ENCODE measurements around the gene C1orf232. TPM values are rescaled to one million over a fixed set of nuclear protein-coding genes. Genes with fewer than 3 reads are reported as not detected.

The C1orf232 gene
- total RNA-seq, 2 experiments from 2014 or later = not detected

DNA sequence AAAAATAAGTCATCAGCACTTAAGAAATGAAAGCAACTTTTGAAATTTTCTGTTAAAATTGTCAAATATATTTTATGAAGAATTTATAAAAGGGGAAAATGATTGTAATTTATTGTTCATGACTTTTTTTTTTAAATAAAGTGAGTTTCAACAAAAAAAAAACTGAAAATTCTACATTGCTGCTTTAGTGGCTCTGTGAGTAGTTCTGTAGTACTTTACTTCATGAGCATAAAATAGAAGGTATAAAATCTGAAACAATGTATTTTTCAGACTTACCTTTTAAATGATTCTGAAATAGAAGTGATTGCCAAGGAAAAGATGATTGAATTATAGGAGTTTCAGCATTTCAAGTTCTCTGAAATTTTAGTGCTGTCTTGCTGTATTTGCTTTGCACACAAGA lies 43.4 kb downstream of the C1orf232 start:
- H3K4me1 Mint-ChIP-seq = peaks cover 69% of the 10 kb centered on the region
- ChIA-PET POLR2A (no interaction called here), CTCF (interaction anchor here (0.6 to 1.8 kb wide), 5 partner anchors 12 to 599 kb away, joined by 3 to 6 read pairs (median 4); no protein-coding TSS in a partner anchor)
- peaks cover 32% of the 10 kb centered on the region for H3K36me3 Mint-ChIP-seq (ENCODE audit: low read depth)
- H3K27me3 Mint-ChIP-seq = no peaks in the 10 kb centered on the region
- H3K9me3 Mint-ChIP-seq = no peaks in the 10 kb centered on the region
- no peak for DNase-seq
- H3K27ac Mint-ChIP-seq = peak overlapping the region; percentile 99
- peak overlapping the region; percentile 80 for H3K4me3 Mint-ChIP-seq

- H3K27ac Mint-ChIP-seq = peak overlapping the region; percentile 99
- peaks cover 39% of the 10 kb centered on the region for H3K36me3 Mint-ChIP-seq (ENCODE audit: low read depth)
- POLR2A ChIA-PET = interaction anchor here (1.6 kb wide), 1 partner anchor 13 kb away, joined by 8 read pairs; the partner anchor contains the start of gene PDIK1L
- no peaks in the 10 kb centered on the region for H3K9me3 Mint-ChIP-seq
- DNase-seq = no peak
- H3K4me3 Mint-ChIP-seq = peak overlapping the region; percentile 34
- no peaks in the 10 kb centered on the region for H3K27me3 Mint-ChIP-seq
- CTCF ChIA-PET = interaction anchor here (0.6 to 2.5 kb wide), 8 partner anchors 8 to 600 kb away, joined by 3 to 12 read pairs (median 5); partner anchors contain the start of genes CEP85 and ZNF593
- H3K4me1 Mint-ChIP-seq = peaks cover 76% of the 10 kb centered on the region
Measured at GRCh38 chr1:26124418-26125331, 44.1 kb downstream of the C1orf232 start.

DNA sequence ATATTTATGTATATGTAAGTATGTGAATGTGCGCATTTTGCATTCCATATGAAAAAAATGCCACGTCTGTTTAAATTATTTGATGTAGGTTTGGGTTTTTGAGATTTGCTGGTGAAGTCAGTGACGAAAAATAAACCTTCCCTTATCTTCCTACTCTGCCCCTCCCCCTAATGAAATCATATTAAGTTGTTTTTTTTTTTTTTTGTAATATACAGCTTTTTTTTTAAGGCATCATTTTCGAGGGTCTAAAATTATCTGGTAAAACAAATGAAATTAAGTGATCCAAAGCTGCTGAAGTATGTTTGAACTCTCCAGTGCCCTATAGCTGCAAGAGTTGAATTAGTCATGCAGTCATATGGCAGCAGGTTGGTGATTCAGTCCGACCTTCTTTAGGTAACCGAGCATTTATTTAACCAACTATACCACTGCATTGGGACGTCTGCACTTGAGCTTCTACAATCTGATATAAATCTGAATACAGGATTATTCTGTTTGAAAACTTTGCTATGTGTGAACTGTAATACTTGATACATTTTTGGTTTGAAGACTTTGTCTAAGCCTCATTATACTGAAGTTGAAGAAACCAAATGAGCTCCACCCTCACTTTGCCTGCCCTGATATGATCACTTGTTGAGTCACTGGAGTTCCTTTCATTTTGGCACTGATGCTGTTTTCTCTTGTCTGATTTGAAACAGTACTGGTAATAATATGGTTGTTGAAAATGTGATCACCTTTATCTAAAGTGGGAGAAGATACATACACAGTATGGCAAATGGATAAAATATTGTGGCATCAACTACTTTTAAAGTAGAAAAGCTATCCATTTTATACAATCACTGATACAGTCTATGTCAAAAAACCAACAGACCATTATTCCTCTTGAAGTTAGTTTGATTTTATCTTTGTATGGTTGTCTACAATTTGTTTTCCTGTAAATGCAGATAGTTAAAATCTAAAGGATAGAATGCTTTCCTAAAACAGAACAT lies 45.5 kb downstream of the C1orf232 start:
- H3K36me3 Mint-ChIP-seq (ENCODE audit: low read depth) = peaks cover 49% of the 10 kb centered on the region
- POLR2A ChIA-PET = interaction anchor here (1.6 kb wide), 1 partner anchor 11 kb away, joined by 8 read pairs; the partner anchor contains the start of gene PDIK1L
- CTCF ChIA-PET = interaction anchor here (0.6 to 2.5 kb wide), 12 partner anchors 9 to 385 kb away, joined by 3 to 12 read pairs (median 3); partner anchors contain the start of genes CEP85 and ZNF593
- peak; percentile 43 for DNase-seq
- no peaks in the 10 kb centered on the region for H3K9me3 Mint-ChIP-seq
- no peaks in the 10 kb centered on the region for H3K27me3 Mint-ChIP-seq
- H3K27ac Mint-ChIP-seq = peak overlapping the region; percentile 77
- H3K4me3 Mint-ChIP-seq = no peak overlapping the region
- H3K4me1 Mint-ChIP-seq = peaks cover 81% of the 10 kb centered on the region

GRCh38 chr1:26121854-26122773 lies 46.6 kb downstream of the C1orf232 start:
- Mint-ChIP-seq H3K27ac (peak overlapping the region; percentile 33), H3K9me3 (no peaks in the 10 kb centered on the region), H3K36me3 (ENCODE audit: low read depth) (peaks cover 58% of the 10 kb centered on the region), H3K4me1 (peaks cover 70% of the 10 kb centered on the region), H3K27me3 (no peaks in the 10 kb centered on the region), H3K4me3 (no peak overlapping the region)
- ChIA-PET POLR2A (no interaction called here), CTCF (interaction anchor here (0.5 to 2.5 kb wide), 11 partner anchors 8 to 634 kb away, joined by 3 to 12 read pairs (median 3); partner anchors contain the start of genes PDIK1L and ZNF593)
- no peak for DNase-seq

DNA sequence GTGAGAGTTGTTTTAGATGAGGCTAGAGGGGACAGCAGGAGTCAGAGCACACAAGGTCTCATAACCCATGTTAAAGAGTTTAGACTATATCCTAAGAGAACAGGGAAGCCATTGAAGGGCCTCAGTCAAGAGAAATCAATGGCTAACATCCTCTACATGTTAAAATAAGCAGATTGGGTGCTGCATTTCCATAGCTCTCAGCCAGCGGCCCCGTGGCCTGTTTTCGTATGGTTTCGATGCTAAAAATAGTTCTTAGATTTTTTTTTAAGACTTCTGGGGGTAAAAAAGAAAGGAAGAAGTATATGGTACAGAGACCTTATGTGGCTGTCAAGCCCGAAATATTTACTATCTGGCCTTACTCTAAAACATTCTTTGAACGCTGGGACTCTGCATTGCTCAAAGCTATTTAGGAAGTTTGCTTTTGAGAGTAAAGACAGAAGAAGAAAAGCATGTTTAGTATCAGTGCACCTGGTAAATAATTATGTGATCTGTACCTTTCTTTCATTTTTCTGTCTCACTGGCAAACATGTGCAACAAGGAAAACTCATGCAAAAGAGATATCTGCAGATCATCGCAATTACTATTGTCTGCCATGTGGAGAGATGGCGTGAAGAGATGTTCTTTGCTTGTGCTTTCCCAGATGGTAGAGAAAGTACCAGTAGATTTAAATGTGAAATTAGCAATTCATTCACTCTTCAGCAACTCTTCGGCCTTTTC lies 48.7 kb downstream of the C1orf232 start:
- DNase-seq = no peak
- Mint-ChIP-seq H3K4me3 (no peak overlapping the region), H3K27me3 (no peaks in the 10 kb centered on the region), H3K36me3 (ENCODE audit: low read depth) (peaks cover 54% of the 10 kb centered on the region), H3K27ac (peak overlapping the region; percentile 76), H3K9me3 (no peaks in the 10 kb centered on the region), H3K4me1 (peaks cover 54% of the 10 kb centered on the region)
- ChIA-PET POLR2A (interaction anchor here (0.5 kb wide), 1 partner anchor 13 kb away, joined by 3 read pairs; no protein-coding TSS in a partner anchor), CTCF (interaction anchor here (1.2 to 2.0 kb wide), 4 partner anchors 10 to 239 kb away, joined by 3 to 6 read pairs (median 5); partner anchors contain the start of gene ZNF593)

- DNase-seq = no peak
- Mint-ChIP-seq H3K27me3 (no peaks in the 10 kb centered on the region), H3K27ac (no peak overlapping the region), H3K36me3 (ENCODE audit: low read depth) (peaks cover 29% of the 10 kb centered on the region), H3K9me3 (no peaks in the 10 kb centered on the region), H3K4me3 (no peak overlapping the region), H3K4me1 (peaks cover 48% of the 10 kb centered on the region)
- CTCF ChIA-PET = interaction anchor here (0.8 to 1.3 kb wide), 6 partner anchors 9 to 120 kb away, joined by 3 to 7 read pairs (median 4); partner anchors contain the start of genes CEP85, PAFAH2 and ZNF593
- POLR2A ChIA-PET = no interaction called here
Measured at GRCh38 chr1:26114165-26114927, 54.4 kb downstream of the C1orf232 start.

Other genes with a start within 250 kb of the C1orf232 start
- gene PAFAH2, start 170.9 kb downstream of the C1orf232 start, total RNA-seq = 10 to 100 TPM; 10.1 to 11.9 TPM
- not detected for gene EXTL1, start 147.2 kb downstream of the C1orf232 start, total RNA-seq
- not detected for gene SLC30A2, start 122.8 kb downstream of the C1orf232 start, total RNA-seq
- gene TRIM63, start 101.3 kb downstream of the C1orf232 start, total RNA-seq = under 1 TPM; 0.10 TPM
- gene PDIK1L, start 57.1 kb downstream of the C1orf232 start, total RNA-seq = 10 to 100 TPM; 21.0 to 25.8 TPM
- not detected for gene FAM110D, start 9.9 kb downstream of the C1orf232 start, total RNA-seq
- 10 to 100 TPM; 27.3 to 28.6 TPM for gene ZNF593, start 945 bp upstream of the C1orf232 start, total RNA-seq
- not detected for gene ZNF593OS, start 2.9 kb upstream of the C1orf232 start, total RNA-seq
- 1 to 10 TPM; 6.4 to 7.5 TPM for gene CNKSR1, start 8.5 kb upstream of the C1orf232 start, total RNA-seq
- gene CATSPER4, start 21.6 kb upstream of the C1orf232 start, total RNA-seq = not detected
- 10 to 100 TPM; 46.9 to 49.0 TPM for gene CEP85, start 65.2 kb upstream of the C1orf232 start, total RNA-seq
- 100 to 1,000 TPM; 606 to 707 TPM for gene SH3BGRL3, start 111.1 kb upstream of the C1orf232 start, total RNA-seq
- gene UBXN11, start 137.7 kb upstream of the C1orf232 start, total RNA-seq = 10 to 100 TPM; 48.6 to 51.3 TPM
- gene CD52, start 149.0 kb upstream of the C1orf232 start, total RNA-seq = 1,000 to 10,000 TPM; 1,663 to 1,924 TPM
- gene CRYBG2, start 185.2 kb upstream of the C1orf232 start, total RNA-seq = 1 to 10 TPM; 2.2 to 2.6 TPM
- gene ZNF683, start 203.8 kb upstream of the C1orf232 start, total RNA-seq = under 1 TPM in 1 of 2 experiments, not detected in 1; 0.17 TPM
- not detected for gene LIN28A, start 241.9 kb upstream of the C1orf232 start, total RNA-seq